ENCODE data around the gene SMYD3.

- TF ChIP-seq CTCF (conservative IDR thresholded peaks at IDR 0.05 in 1 of 2, IDR thresholded peaks at IDR 0.05 in 1 of 2; ENCODE audit: low read depth in 1 of 2, low read length in 2 of 2) = no peak
- no peak for TF ChIP-seq EZH2 (IDR thresholded peaks at IDR 0.05; ENCODE audit: low read length, missing control alignments)
Measured at GRCh38 chr1:246010386-246010785, 496.7 kb downstream of the SMYD3 start.
